Astrocyte (in vitro differentiated cells and primary cell): ENCODE data around the gene PAQR4. TPM values are rescaled to one million over a fixed set of nuclear protein-coding genes. Genes with fewer than 3 reads are reported as not detected.

Source experiments
- DNase-seq: peaks from one replicate; pipeline ENCODE4 v3.0.0-alpha.2; 2010; ENCODE audit warnings: low read depth
- FAIRE-seq: peaks from 2 replicates; lab custom pipeline; 2011; peaks lifted over from hg19 to GRCh38; lab: Jason Lieb, UNC
- H2AFZ ChIP-seq: 2 replicates; pipeline ENCODE4 v1.6.0; 2012; ENCODE audit warnings: low read depth, low read length, inconsistent platforms
- H3K27ac ChIP-seq: 2 replicates; pipeline ENCODE4 v1.5.1; 2011; ENCODE audit warnings: low read depth, low read length, inconsistent platforms
- H3K27me3 ChIP-seq: 2 replicates; pipeline ENCODE4 v1.6.0; 2011; ENCODE audit warnings: low read length, inconsistent platforms; ENCODE audit not compliant: insufficient read depth
- H3K36me3 ChIP-seq: 2 replicates; pipeline ENCODE4 v1.5.1; 2011; ENCODE audit warnings: low read length, inconsistent platforms; ENCODE audit not compliant: insufficient read depth
- H3K4me1 ChIP-seq: 2 replicates; pipeline ENCODE4 v1.5.1; 2011; ENCODE audit warnings: low read length, inconsistent platforms; ENCODE audit not compliant: insufficient read depth
- H3K4me2 ChIP-seq: 2 replicates; pipeline ENCODE4 v1.6.0; 2012; ENCODE audit warnings: low read length, inconsistent platforms
- H3K4me3 ChIP-seq: 2 replicates; pipeline ENCODE4 v1.5.1; 2011; ENCODE audit warnings: low read depth, mild to moderate bottlenecking, low read length, inconsistent platforms; ENCODE audit not compliant: insufficient read depth
- H3K79me2 ChIP-seq: 2 replicates; pipeline ENCODE4 v1.6.0; 2012; ENCODE audit warnings: mild to moderate bottlenecking, low read length, inconsistent platforms; ENCODE audit not compliant: insufficient read depth
- H3K9ac ChIP-seq: 2 replicates; pipeline ENCODE4 v1.6.0; 2012; ENCODE audit warnings: mild to moderate bottlenecking, low read length, inconsistent platforms
- H3K9me3 ChIP-seq: 2 replicates; pipeline ENCODE4 v1.5.1; 2012; ENCODE audit warnings: low read depth, mild to moderate bottlenecking, low read length, inconsistent platforms; ENCODE audit not compliant: insufficient read depth
- H4K20me1 ChIP-seq: 2 replicates; pipeline ENCODE4 v1.6.0; 2012; ENCODE audit warnings: low read length, inconsistent platforms; ENCODE audit not compliant: insufficient read depth
- H3K27ac Mint-ChIP-seq: one replicate; pipeline ENCODE4 v1.8.0; 2021; ENCODE audit warnings: mild to moderate bottlenecking, mixed read lengths; ENCODE audit not compliant: unreplicated experiment
- H3K27me3 Mint-ChIP-seq: one replicate; pipeline ENCODE4 v1.8.0; 2021; ENCODE audit warnings: low read depth, mixed read lengths; ENCODE audit not compliant: unreplicated experiment
- H3K36me3 Mint-ChIP-seq: one replicate; pipeline ENCODE4 v1.8.0; 2021; ENCODE audit warnings: low read depth, mixed read lengths; ENCODE audit not compliant: unreplicated experiment
- H3K4me1 Mint-ChIP-seq: one replicate; pipeline ENCODE4 v1.8.0; 2021; ENCODE audit warnings: low read depth, mixed read lengths; ENCODE audit not compliant: unreplicated experiment
- H3K4me3 Mint-ChIP-seq: one replicate; pipeline ENCODE4 v1.8.0; 2021; ENCODE audit warnings: mild to moderate bottlenecking, moderate library complexity, mixed read lengths; ENCODE audit not compliant: unreplicated experiment
- H3K9me3 Mint-ChIP-seq: one replicate; pipeline ENCODE4 v1.8.0; 2021; ENCODE audit warnings: mild to moderate bottlenecking, mixed read lengths; ENCODE audit not compliant: unreplicated experiment
- EZH2 ChIP-seq: IDR thresholded peaks from 2 replicates; pipeline ENCODE4 v1.6.1; 2012; ENCODE audit warnings: mild to moderate bottlenecking, low read length, inconsistent platforms; ENCODE audit not compliant: insufficient read depth
- total RNA-seq: library from RNA; stranded (reverse); gene quantifications from 2 replicates; pipeline ENCODE4 v1.2.1, GENCODE V29; 2021
- TF ChIP-seq, protein P1 (sequence below): IDR thresholded peaks from 2 replicates; pipeline ENCODE4 v1.5.1; 2011; ENCODE audit warnings: low read depth, mild to moderate bottlenecking, inconsistent platforms, low read length, moderate library complexity; ENCODE audit not compliant: insufficient read depth

The PAQR4 gene
- total RNA-seq, 1 donor from 2014 or later: 4.8 TPM

- TF ChIP-seq, protein P1, sequence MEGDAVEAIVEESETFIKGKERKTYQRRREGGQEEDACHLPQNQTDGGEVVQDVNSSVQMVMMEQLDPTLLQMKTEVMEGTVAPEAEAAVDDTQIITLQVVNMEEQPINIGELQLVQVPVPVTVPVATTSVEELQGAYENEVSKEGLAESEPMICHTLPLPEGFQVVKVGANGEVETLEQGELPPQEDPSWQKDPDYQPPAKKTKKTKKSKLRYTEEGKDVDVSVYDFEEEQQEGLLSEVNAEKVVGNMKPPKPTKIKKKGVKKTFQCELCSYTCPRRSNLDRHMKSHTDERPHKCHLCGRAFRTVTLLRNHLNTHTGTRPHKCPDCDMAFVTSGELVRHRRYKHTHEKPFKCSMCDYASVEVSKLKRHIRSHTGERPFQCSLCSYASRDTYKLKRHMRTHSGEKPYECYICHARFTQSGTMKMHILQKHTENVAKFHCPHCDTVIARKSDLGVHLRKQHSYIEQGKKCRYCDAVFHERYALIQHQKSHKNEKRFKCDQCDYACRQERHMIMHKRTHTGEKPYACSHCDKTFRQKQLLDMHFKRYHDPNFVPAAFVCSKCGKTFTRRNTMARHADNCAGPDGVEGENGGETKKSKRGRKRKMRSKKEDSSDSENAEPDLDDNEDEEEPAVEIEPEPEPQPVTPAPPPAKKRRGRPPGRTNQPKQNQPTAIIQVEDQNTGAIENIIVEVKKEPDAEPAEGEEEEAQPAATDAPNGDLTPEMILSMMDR: no peak
- no peak for TF ChIP-seq EZH2
Measured at GRCh38 chr16:2956579-2956956, 12.6 kb upstream of the PAQR4 start.

DNA sequence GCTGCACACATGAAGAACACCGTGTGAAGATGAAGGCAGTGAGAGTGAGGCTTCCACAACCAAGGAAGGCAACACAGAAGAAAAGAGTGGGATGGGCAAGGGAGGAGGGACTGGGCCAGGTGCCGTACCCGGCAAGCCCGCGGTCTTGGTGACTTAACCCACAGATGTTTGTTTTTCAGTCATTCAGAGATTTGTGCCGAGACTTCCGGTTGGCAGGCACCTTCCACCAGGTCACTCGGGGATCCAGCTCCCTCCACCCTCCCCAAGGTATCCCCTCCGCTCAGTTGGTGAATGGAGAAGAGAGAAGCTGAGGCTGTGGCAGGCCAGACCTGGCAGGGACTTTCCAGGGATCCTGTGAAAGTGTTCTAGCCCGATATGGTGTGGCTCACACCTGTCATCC, 9.9 kb upstream of the PAQR4 start:
- H3K9me3 Mint-ChIP-seq: no peaks in the 10 kb centered on the region
- H3K4me3 Mint-ChIP-seq: no peak overlapping the region
- FAIRE-seq (no peak), DNase-seq (no peak)
- no peak overlapping the region for H3K4me2 ChIP-seq
- H3K9me3 ChIP-seq: no peaks in the 10 kb centered on the region
- no peaks in the 10 kb centered on the region for H3K79me2 ChIP-seq
- peaks cover 7% of the 10 kb centered on the region for H3K27me3 Mint-ChIP-seq
- no peaks in the 10 kb centered on the region for H3K36me3 ChIP-seq
- H4K20me1 ChIP-seq: no peaks in the 10 kb centered on the region
- peaks cover 7% of the 10 kb centered on the region for H3K4me1 ChIP-seq
- TF ChIP-seq, protein P1: no peak
- TF ChIP-seq EZH2: no peak
- H3K27ac Mint-ChIP-seq: no peak overlapping the region
- no peak overlapping the region for H3K27ac ChIP-seq
- peaks cover 28% of the 10 kb centered on the region for H3K27me3 ChIP-seq
- no peak overlapping the region for H2AFZ ChIP-seq
- no peak overlapping the region for H3K4me3 ChIP-seq
- H3K36me3 Mint-ChIP-seq: no peaks in the 10 kb centered on the region
- H3K9ac ChIP-seq: no peak overlapping the region
- H3K4me1 Mint-ChIP-seq: peaks cover 2% of the 10 kb centered on the region

More at GRCh38 chr16:2956579-2956956, 12.6 kb upstream of the PAQR4 start:
- Histone ChIP-seq H3K79me2 (no peaks in the 10 kb centered on the region), H4K20me1 (no peaks in the 10 kb centered on the region), H3K9me3 (no peaks in the 10 kb centered on the region), H3K36me3 (no peaks in the 10 kb centered on the region), H3K9ac (no peak overlapping the region), H3K27ac (no peak overlapping the region), H2AFZ (no peak overlapping the region), H3K27me3 (peaks cover 6% of the 10 kb centered on the region), H3K4me2 (no peak overlapping the region), H3K4me3 (no peak overlapping the region), H3K4me1 (no peaks in the 10 kb centered on the region)
- H3K27me3 Mint-ChIP-seq: peaks cover 7% of the 10 kb centered on the region
- no peak overlapping the region for H3K4me3 Mint-ChIP-seq
- no peaks in the 10 kb centered on the region for H3K36me3 Mint-ChIP-seq
- H3K9me3 Mint-ChIP-seq: no peaks in the 10 kb centered on the region
- H3K27ac Mint-ChIP-seq: no peak overlapping the region
- FAIRE-seq (no peak), DNase-seq (no peak)
- peaks cover 2% of the 10 kb centered on the region for H3K4me1 Mint-ChIP-seq

DNA sequence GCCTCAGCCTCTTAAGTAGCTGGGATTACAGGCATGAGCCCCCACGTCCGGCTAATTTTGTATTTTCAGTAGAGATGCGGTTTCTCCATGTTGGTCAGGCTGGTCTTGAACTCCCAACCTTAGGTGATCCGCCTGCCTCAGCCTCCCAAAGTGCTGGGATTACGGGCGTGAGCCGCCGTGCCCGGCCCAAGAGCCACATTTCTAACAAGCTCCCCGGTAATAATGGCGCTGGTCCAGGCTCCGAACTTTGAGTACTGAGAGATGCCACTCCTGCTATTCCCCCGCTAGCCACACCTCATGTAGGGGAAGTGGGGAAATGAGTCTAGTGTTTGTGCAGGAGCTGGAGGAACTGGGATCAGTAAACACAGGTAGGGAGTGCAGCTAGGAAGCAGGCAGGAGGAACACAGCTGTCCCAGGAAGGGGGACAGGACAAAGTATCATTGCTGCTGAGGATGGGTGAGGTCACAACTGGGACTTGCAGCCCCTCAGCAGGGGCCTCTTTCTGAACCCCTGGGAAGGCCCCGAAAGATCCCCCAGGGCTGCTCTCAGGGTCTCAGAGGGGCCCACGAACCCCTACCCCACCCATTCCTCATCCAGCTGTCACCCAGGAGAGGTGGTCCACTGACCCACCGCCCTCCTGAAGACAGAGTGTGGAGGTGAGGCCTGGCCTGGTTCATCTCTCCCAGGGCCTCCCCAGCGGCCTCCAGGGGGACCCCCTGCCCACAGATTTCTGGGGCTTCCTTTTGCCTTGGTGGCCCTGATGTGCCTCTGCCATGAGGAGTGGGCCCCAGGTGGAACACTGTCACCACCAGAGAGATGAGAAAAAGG, 8.8 kb upstream of the PAQR4 start:
- peaks cover 2% of the 10 kb centered on the region for H3K4me1 Mint-ChIP-seq
- Histone ChIP-seq H3K4me1 (peaks cover 13% of the 10 kb centered on the region), H3K4me2 (no peak overlapping the region), H4K20me1 (no peaks in the 10 kb centered on the region), H3K27ac (no peak overlapping the region), H3K79me2 (no peaks in the 10 kb centered on the region), H3K9ac (no peak overlapping the region), H3K27me3 (peaks cover 37% of the 10 kb centered on the region), H3K36me3 (no peaks in the 10 kb centered on the region), H3K9me3 (no peaks in the 10 kb centered on the region), H2AFZ (no peak overlapping the region), H3K4me3 (no peak overlapping the region)
- peaks cover 8% of the 10 kb centered on the region for H3K27me3 Mint-ChIP-seq
- no peak overlapping the region for H3K4me3 Mint-ChIP-seq
- H3K27ac Mint-ChIP-seq: no peak overlapping the region
- no peak for FAIRE-seq
- DNase-seq: no peak
- no peak for TF ChIP-seq EZH2
- TF ChIP-seq, protein P1: no peak
- H3K9me3 Mint-ChIP-seq: no peaks in the 10 kb centered on the region
- H3K36me3 Mint-ChIP-seq: no peaks in the 10 kb centered on the region
